ENCODE results near the gene JAK1. TPM values are rescaled to one million over a fixed set of nuclear protein-coding genes. Genes with fewer than 3 reads are reported as not detected.
A peak's percentile ranks its signal among the peaks of the same experiment; 100 is the strongest.
"Not testable (repeated sequence)": the region's sequence is repeated elsewhere in the genome, so short reads cannot be mapped to it uniquely, and the experiment has no call there.

JAK1 gene
- total RNA-seq, 2 donors from 2014 or later, result 106 to 136 TPM

- TF ChIP-seq POLR2A (IDR thresholded peaks at IDR 0.05) (peak in 1 of 3 donors; percentile 46), CTCF (IDR thresholded peaks at IDR 0.05) (no peak)
- intact Hi-C loops (cut with DNase I), result no loop called here
- WGBS, 2 donors, result 64 to 82% methylated on average over 18 of the region's 18 CpGs
- no peak overlapping the region for H3K4me3 ChIP-seq
- no peaks in the 10 kb centered on the region for H3K27me3 ChIP-seq
- peaks cover 10% of the 10 kb centered on the region for H3K4me1 ChIP-seq
- no peaks in the 10 kb centered on the region for H3K36me3 ChIP-seq (replicated peaks in 1 of 2; ENCODE audit: insufficient read depth in 1 of 2, low read depth in 2 of 2)
- DNase-seq (peak; percentile 35 to 74 (median 42)), ATAC-seq (no peak)
- H3K27ac ChIP-seq, result peak overlapping the region in 2 of 4 donors; percentile 94
- H3K9me3 ChIP-seq, result no peaks in the 10 kb centered on the region
These were observed 35.0 kb upstream of the JAK1 start for GRCh38 chr1:65001231-65001792.

GRCh38 chr1:64998425-64998948 is 32.1 kb upstream of the JAK1 start:
- WGBS, 2 donors, result 89 to 91% methylated on average over 4 of the region's 4 CpGs
- peaks cover 10% of the 10 kb centered on the region for H3K4me1 ChIP-seq
- H3K9me3 ChIP-seq; H3K27me3 ChIP-seq; DNase-seq; intact Hi-C loops (cut with DNase I); ATAC-seq; H3K36me3 ChIP-seq (replicated peaks in 1 of 2; ENCODE audit: insufficient read depth in 1 of 2, low read depth in 2 of 2); H3K27ac ChIP-seq; H3K4me3 ChIP-seq: not testable (repeated sequence)

GRCh38 chr1:64996541-64997257 is 30.4 kb upstream of the JAK1 start:
- H3K36me3 ChIP-seq (replicated peaks in 1 of 2; ENCODE audit: insufficient read depth in 1 of 2, low read depth in 2 of 2), result no peaks in the 10 kb centered on the region
- no peak for TF ChIP-seq POLR2A (IDR thresholded peaks at IDR 0.05)
- TF ChIP-seq CTCF (IDR thresholded peaks at IDR 0.05), result no peak
- ATAC-seq (no peak), DNase-seq (no peak)
- H3K9me3 ChIP-seq, result no peaks in the 10 kb centered on the region
- intact Hi-C loops (cut with DNase I), result no loop called here
- peaks cover 5% of the 10 kb centered on the region for H3K4me1 ChIP-seq
- no peak overlapping the region for H3K27ac ChIP-seq
- no peaks in the 10 kb centered on the region for H3K27me3 ChIP-seq
- H3K4me3 ChIP-seq, result no peak overlapping the region
- WGBS, 2 donors, result 26 to 41% methylated on average over 6 of the region's 6 CpGs

GRCh38 chr1:64995316-64995715 is 29.0 kb upstream of the JAK1 start:
- intact Hi-C loops (cut with DNase I), result no loop called here
- H3K4me1 ChIP-seq, result peaks cover 5% of the 10 kb centered on the region
- no peak overlapping the region for H3K4me3 ChIP-seq
- ATAC-seq, result no peak
- H3K9me3 ChIP-seq, result no peaks in the 10 kb centered on the region
- DNase-seq, result no peak
- no peaks in the 10 kb centered on the region for H3K36me3 ChIP-seq (replicated peaks in 1 of 2; ENCODE audit: insufficient read depth in 1 of 2, low read depth in 2 of 2)
- TF ChIP-seq POLR2A (IDR thresholded peaks at IDR 0.05) (no peak), CTCF (IDR thresholded peaks at IDR 0.05) (no peak)
- WGBS, 2 donors, result 75 to 78% methylated on average over 5 of the region's 5 CpGs
- no peaks in the 10 kb centered on the region for H3K27me3 ChIP-seq
- H3K27ac ChIP-seq, result no peak overlapping the region

GRCh38 chr1:64986903-64987871 is 20.8 kb upstream of the JAK1 start:
- no peak overlapping the region for H3K27ac ChIP-seq

More at GRCh38 chr1:64986903-64987871, 20.8 kb upstream of the JAK1 start:
- no peak for TF ChIP-seq CTCF (IDR thresholded peaks at IDR 0.05)
- no peak for TF ChIP-seq POLR2A (IDR thresholded peaks at IDR 0.05)
- 34 to 56% methylated on average over 3 of the region's 3 CpGs for WGBS, 2 donors
- Histone ChIP-seq H3K4me3 (no peak overlapping the region), H3K9me3 (no peaks in the 10 kb centered on the region), H3K27me3 (no peaks in the 10 kb centered on the region), H3K4me1 (peaks cover 10% of the 10 kb centered on the region), H3K36me3 (replicated peaks in 1 of 2; ENCODE audit: insufficient read depth in 1 of 2, low read depth in 2 of 2) (no peaks in the 10 kb centered on the region)
- DNase-seq, result peak in 2 of 4 donors; percentile 25 to 41
- intact Hi-C loops (cut with DNase I), result no loop called here
- no peak for ATAC-seq
